Epidermal melanocyte (primary cell): ENCODE results near the gene TBC1D22B.
A peak's percentile ranks its signal among the peaks of the same experiment; 100 is the strongest.

Source experiments
- DNase-seq: peaks from one replicate; pipeline ENCODE4 v3.0.0; 2011; ENCODE audit warnings: low spot score; ENCODE audit not compliant: insufficient read length

The TBC1D22B gene, protein sequence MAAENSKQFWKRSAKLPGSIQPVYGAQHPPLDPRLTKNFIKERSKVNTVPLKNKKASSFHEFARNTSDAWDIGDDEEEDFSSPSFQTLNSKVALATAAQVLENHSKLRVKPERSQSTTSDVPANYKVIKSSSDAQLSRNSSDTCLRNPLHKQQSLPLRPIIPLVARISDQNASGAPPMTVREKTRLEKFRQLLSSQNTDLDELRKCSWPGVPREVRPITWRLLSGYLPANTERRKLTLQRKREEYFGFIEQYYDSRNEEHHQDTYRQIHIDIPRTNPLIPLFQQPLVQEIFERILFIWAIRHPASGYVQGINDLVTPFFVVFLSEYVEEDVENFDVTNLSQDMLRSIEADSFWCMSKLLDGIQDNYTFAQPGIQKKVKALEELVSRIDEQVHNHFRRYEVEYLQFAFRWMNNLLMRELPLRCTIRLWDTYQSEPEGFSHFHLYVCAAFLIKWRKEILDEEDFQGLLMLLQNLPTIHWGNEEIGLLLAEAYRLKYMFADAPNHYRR

DNA sequence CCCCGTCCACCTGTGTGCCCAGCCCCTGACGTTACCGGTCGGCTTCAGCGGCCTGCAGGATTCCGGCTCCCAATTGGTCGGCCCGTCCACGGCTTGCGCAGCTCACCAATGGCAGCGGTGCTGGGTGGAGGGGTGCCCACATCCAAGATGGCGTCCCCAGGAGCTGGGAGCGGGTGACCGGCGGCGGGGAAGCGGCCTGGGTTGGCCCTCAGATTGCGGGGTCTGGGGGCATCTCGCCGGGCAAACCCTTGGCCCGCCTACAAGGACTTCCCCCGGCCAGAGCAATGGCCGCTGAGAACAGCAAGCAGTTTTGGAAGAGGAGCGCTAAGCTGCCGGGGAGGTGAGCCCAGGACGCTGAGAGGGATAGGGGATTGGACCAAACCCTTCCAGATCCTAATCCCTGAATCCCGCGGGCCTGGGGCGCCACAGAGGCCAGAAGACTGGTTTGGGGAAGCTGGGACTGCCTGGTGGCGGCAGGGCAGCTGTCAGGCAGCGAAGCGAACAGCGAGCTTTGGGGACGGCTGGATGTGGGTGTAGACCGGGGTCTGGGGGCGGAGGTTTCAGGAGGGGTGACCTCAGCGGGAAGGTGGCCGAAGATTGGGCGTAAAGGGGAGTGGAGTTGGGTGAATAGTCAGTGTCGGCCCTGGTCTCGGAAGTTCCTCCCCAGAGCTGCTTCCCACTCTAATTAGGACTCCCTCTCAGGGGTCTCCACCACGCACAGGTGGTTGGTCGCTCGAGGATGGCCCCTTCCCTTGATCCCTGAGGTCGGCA is at the start of gene TBC1D22B, which contains the start of gene TMEM217:
TSS of gene TBC1D22B (plus strand) at position 139 of the 771 bp plus-strand sequence. CDS start at position 285, 146 bp downstream.
TSS of gene TMEM217 (minus strand) at position 511 of the 771 bp plus-strand sequence. CDS start 39,114 bp downstream, outside the sequence.
- peak; percentile 97 for DNase-seq

DNA sequence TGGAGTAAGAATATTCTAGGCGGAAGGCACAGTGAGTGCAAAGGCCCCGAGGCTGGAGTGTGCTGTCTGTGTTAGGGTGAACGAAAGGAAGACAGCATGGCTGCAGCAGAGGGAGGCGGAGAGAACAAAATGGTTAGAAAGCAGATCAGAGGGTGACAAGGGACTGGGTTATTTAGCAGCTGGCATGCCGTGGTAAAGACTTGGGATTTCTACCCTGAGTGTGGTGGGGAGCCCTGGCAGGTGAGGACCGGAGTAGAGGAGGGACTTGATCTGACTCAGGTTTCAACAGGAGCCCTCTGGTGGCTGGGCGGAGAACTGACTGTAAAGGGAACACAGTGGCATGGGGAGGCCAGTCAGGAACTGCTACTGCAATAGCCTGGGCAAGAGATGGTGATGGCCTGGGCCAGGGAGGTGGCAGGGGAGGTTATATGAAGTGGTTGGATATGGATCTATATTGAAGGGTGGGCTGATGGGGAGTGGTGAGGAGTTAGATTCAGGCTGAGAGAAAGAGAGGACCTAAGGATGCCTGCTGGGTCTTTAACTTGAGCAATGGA is 49.6 kb upstream of the TBC1D22B start:
- peak; percentile 41 for DNase-seq

DNA sequence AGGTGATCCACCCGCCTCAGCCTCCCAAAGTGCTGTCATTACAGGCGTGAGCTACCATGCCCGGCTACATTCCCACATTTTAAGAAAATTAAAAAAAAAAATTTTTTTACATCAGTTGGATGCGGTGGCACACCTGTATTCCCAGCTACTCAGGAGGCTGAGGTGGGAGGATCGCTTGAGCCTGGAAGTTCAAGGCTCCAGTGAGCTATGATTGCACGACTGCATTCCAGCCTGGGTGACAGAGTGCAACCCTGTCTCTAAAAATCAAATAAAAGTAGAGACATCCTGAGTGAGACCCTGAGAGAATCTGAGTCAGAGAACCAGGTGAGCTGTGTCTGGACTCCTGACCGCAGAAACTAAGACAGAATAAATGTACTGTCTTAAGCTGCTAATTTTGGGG is 48.8 kb upstream of the TBC1D22B start:
- no peak for DNase-seq

DNA sequence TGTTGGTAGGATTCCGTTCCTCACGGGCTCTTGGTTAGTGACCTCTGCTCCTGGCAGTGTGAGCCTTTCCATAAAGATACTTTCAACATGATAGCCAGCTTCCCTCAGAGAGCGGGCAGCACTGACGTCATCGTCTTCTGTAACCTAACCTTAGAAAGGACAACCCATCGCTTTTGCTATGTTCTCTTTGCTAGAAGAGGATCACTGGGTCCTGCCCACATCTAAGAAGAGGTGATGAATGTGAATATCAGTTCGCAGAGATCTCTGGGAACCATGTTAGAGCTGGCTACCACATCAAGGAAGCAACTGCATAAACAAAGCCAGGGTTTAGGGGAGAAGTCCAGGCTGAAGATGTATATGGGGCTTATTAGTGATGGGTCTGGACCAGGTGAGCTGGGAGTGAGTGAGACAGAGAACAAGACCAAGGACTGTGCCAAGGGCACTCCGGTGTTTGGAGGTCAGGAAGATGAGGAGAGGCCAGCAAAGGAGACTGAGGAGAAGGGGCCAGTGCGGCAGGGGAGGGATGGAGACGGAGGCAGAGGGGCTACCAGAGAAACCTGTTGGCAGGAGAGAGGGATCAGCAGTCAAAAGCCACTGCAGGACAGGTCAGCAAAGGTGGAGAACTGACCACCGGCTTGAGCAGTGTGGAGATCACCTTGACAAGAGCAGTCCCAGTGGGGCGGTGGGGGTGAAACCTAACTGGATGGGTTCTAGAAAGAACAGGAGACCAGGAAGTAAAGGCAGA is 47.9 kb upstream of the TBC1D22B start:
- DNase-seq, result no peak

DNA sequence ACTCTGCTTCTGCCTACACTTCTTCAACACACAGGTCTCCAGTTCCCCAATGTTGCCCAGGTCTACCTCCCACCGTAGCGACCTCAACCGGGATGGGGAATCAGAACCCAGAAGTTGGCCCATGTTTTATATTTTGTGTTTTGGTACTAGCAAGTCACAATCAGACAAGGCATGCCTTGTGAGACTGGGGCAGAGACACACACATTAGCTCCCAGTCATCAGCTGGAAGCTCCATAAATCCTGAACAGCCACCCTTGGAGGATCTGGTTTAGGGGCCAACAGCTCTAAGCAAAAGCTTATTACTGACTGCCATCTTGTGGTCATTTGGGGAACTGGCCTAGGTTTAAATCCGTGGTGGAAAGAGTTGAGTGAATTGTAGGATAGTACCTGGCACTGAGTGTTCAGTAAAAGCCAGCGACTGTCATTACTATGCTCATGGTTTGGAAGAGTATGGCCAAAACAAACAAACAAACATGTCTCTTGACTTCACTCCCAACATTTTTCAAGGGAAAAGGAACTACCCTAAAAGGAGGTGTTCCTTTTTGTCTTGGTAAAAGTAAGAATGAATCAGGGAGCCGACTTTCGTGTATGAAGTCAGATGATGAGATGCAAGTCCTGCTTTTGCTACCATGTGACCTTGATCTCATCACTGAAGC is 47.1 kb upstream of the TBC1D22B start:
- peak; percentile 81 for DNase-seq

DNA sequence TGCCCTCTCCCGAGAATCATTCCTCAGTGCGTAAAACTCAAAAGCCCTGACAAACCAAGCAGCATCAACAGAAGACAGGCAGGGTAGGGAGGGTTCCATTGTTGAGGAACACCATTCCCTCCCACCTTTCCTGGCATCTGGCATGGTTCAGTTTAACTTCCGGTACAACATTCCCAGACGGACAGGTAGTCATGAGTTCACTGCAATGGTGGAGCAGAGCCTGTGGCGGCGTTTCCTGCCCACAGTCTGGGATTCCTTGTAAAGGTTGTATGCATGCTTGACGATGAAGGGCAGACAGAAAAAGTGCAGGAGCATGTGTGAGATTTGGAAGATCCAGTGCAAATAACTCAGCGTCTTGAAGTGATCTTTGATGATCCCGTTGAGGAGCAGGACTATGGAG is 45.3 kb upstream of the TBC1D22B start:
- DNase-seq, result no peak

DNA sequence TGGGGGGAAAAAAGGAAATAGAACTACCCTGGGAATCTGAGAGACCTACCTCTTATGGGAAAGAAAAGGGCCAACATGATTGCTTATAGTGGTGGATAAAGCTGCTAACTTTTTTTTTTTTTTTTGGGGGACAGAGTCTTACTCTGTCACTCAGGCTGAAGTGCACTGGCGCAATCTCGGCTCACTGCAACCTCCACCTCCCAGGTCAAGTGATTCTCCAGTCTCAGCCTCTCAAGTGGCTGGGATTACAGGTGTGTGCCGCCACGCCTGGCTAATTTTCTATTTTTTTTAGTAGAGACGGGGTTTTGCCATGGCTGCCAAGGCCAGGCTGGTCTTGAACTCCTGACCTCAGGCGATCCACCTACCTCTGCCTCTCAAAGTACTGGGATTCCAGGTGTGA is 39.5 kb upstream of the TBC1D22B start:
- DNase-seq, result no peak

DNA sequence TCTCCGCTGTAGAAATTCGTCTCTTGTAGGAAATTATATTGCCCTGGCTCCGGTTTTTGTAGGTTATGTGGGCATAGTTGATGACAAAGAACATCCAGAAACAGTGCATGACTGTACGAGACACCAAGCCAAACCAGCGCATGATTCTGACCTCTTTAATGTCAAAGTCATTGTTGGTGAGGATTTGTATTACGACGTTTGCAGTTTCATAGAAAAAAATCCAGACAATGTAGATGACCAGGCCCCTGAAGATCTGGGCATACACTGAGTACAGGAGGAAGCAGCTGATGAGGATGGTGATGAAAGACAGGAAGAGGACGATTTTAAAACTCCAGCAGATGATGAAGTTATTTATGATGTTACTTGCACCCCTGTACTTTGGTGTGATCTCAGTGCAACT is 39.1 kb upstream of the TBC1D22B start:
- DNase-seq, result no peak

DNA sequence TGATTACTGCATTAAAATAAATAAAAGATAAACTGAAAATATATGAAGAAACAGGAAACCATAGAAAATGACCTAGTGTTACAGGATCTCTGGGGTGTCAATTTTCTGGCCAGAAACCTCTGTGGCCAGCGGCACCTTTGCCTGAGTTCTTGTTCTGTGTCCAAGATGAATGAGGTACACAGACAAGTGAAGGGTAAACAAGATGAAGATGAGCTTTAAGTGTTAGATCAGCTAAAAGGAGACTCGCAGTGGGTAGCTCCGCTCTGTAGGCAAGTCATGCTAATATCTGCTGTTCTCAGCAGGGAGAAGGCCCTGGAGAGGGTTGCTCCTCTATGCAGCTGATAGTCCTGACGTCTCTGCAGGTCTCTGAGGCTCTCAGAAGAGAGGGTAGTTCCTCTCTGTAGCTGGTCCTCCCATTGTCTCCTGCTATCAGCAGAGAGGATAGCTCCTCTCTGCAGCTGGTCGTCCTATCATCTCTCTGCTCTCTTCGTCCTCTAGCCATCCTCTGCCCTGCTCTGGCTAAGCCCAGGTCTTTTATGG is 35.9 kb upstream of the TBC1D22B start:
- no peak for DNase-seq

DNA sequence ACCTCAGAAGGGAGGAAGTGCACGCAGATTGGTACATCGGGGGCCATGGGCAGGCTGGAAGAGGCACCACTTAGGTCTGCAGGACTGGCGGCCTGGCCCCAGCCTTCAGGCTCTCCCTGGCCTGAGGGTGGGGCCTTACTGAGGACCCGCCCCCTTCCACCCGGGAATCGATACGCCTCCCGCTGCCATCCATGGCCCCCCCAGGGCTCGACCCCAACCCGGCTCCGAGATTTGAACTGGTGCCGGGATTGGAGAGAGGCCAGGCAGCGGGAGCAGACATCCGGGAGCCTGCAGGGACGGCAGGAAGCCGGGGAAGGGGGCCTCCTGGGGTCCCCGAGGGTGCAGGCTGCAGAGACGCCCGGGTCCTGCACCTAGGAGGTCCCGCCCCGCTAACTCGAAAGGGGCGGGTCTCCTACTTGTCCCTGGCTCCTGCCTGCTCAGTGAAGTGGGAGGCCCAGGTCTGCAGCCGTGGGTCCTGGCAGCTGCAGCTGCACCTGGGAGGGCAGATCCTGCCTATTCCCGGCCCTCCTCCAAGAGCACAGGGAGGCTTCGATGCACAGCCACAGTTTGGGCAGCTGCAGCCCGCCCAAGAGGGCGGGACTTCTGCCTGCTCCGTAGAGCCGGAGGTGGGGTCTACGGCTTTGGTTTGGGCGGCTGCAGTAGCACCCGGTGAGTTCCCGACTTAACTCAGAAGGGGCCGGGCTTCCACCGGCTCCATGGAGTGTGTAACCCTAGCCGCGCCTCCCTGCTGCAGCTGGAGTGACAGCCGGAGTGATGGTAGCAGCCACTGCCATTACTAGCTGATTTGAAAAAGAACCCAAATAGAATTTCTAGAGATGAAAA is 35.2 kb upstream of the TBC1D22B start:
- DNase-seq, result peak; percentile 71

DNA sequence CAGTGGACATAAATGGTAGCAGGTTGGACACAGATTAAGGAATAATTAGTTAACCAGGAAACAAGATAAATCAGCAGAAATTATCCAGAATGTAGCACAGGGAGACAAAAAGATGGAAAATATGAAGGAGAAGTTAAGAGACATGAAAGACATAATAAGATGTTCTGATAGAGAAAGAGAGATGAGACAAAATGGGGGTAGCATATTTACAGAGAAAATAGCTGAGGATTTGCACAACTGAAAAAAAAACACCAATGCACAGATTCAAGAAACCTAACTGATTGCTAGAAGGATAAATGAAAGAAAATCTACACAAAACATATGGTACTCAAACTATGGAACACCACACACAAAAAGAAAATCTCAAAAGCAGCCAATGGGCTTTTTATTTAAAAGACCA is 34.6 kb upstream of the TBC1D22B start:
- DNase-seq, result no peak

DNA sequence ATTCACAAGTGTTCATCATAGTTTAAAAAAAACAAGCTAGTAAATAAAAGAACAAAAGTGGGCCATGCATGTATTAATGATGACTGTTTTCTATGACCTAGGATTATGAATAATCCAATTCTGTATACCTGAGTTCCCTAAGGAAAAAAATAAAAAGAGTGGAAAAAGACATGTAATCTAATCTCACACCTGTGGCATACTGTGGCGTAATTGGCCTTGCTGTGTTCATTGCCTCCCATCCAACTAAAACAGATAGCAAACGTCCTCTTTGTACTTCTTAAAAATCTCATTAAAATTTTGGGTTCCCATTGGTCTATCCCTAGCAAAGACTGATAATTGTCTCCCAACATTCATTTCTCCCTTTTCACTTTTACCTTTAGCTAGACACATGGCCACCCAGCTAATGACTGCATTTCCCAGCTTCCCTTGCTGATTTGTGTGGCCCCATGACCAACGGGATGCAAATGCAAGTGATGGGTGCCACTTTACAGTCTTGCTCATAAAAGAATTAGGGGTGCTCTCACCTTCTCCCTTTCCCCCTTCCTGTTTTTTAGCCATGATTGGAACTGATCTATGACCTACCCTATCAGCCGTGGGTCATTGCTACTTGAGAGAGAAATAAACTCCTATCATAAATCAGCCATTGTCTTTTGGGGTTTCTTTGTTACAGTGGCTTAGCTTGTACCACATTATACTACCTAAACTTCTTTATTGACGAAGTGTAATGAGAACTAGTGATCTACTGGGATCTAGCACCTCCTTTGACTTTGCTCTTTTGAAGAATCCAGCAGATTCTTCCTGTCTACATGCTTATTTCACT is 32.0 kb upstream of the TBC1D22B start:
- DNase-seq, result no peak

DNA sequence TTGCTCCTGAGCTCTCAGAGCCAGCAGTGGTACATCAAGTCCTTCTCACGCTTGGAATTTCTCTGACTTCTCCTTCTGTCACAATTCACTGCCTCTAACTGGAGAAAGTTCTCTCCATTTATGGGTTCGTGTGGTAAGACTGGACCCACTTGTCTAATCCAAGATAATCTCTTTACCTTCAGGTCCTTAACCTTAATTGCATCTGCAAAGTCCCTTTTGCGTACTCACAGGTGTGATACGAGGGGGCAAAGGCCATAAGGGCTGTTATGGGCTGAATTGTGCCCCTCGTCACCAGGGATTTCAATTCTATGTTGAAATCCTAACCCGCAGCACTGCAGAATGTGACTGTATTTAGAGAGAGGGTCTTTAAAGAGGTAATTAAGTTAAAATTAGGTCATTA is 27.5 kb upstream of the TBC1D22B start:
- no peak for DNase-seq

DNA sequence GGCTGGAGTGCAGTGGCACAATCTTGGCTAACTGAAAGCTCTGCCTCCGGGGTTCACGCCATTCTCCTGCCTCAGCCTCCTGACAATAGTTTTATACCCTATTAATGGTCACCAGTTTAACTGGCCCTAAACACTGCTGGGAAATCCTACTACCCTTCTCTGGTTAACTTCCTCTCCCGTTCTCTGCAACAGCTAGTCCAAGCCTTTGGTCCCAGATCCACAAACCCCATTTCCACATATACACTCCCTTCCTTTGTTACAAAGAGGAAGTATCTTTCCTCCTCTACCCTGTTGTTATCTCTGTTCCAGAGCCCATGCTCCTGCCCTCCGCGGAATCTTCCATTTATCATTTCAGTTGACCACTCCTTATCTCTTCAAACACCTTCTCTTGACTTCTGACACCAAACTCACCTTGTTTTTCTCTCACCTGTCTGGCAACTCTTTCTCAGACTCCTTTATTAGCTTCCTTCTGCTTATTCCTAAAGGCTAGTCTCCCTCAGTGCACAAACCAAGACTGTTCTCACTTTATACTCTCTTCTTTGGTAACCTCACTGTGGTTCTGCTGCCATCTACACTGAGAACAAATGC is 25.0 kb upstream of the TBC1D22B start:
- DNase-seq, result no peak

DNA sequence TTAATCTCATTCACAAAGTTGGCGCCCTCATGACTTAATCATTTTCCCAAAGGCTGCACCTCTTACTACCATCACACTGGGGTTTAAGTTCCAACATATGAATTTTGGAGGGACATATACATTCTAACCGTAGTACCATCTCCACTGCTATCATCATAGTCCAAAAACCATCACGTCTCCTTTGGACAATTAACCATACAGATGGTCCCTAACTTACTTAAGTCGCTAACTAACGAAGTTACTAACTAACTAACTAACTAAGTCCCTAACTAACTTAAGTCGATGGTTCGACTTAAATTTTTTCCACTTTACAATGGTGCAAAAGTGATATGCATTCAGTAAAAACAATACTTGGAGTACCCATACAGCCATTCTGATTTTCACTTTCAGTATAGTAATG is 24.0 kb upstream of the TBC1D22B start:
- no peak for DNase-seq

DNA sequence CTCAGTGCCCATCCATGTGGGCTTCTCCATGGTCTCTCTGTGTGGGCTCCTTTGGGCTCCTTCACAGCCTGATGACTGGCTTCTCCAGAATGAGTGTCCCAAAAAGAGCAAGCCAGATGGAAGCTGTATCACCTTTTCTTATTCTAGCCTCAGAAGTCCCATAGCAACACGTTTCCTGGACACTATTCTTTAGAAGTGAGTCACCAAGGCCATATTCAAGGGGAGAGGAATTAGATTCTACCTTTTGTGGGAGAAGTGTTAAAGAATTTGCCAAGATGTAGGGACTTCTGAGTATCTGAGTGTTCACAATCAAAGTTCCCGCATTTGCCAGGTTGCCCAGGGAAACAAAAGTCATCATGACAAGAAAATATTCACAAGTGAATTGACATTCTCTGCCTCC is 20.7 kb upstream of the TBC1D22B start:
- DNase-seq, result no peak

DNA sequence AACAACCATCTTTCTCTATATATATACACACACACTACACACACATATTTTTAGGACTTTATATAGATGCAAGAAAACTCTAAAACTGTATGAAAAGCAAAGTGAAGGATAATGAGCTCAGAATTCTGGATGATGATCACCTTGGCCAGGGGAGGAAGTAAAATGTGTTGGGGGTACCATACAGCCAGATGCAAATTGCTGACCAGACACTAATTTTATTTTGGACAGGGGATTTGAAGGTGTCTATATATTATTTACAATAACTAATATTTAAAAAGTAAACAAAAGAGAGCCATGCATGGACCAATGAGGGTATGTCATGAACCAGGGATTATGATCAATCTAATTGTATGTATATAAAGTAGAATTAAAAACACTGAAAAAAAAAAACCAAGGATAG is 19.8 kb upstream of the TBC1D22B start:
- DNase-seq, result no peak

DNA sequence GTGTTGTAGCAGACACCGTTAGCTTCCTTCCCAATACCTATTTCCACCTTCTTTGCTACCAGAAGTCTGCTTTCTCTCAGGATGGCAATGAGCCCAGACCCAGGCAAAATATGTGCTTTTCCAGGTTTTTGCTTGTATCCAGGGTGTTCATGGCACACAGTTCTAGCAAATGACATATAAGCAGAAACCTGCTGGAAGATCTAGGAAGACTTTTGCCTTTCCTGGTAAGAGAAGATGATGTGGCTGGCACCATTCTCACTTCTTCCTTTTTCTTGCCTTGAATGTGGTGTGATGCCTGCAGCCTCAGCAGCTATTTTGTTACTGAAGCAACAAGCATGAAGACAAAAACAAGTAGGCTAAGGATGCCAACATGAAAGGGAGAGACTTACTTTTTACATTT is 19.2 kb upstream of the TBC1D22B start:
- DNase-seq, result no peak
